WERI-Rb-1 (cell line): ENCODE results near the gene BMP8B.
"Not testable (repeated sequence)": the region's sequence is repeated elsewhere in the genome, so short reads cannot be mapped to it uniquely, and the experiment has no call there.

Experiments
- DNase-seq: peaks from one replicate; pipeline ENCODE4 v3.0.0-alpha.2; 2020
- H3K27ac ChIP-seq: fragments of 250-450 bp; sonication (Bioruptor Pico); 2 replicates; pipeline ENCODE4 v1.5.1; 2020; ENCODE audit warnings: mild to moderate bottlenecking, moderate library complexity
- H3K27me3 ChIP-seq: fragments of 250-450 bp; sonication (Bioruptor Pico); 2 replicates; pipeline ENCODE4 v1.5.1; 2021; ENCODE audit warnings: mild to moderate bottlenecking, low read depth, moderate library complexity; ENCODE audit not compliant: insufficient read depth, severe bottlenecking
- H3K36me3 ChIP-seq: fragments of 250-450 bp; sonication (Bioruptor Pico); 2 replicates; pipeline ENCODE4 v1.5.1; 2020; ENCODE audit warnings: mild to moderate bottlenecking, moderate library complexity
- H3K4me3 ChIP-seq: 2 replicates; pipeline ENCODE4 v1.5.1; 2011; ENCODE audit warnings: low read depth, mild to moderate bottlenecking, control low read depth, low read length
- H3K9me3 ChIP-seq: fragments of 250-450 bp; sonication (Bioruptor Pico); 2 replicates; pipeline ENCODE4 v1.5.1; 2021; ENCODE audit warnings: mild to moderate bottlenecking, moderate library complexity; ENCODE audit not compliant: severe bottlenecking
- CTCF ChIP-seq: IDR thresholded peaks from 2 replicates; pipeline ENCODE4 v1.5.1; 2011; ENCODE audit warnings: low read depth, mild to moderate bottlenecking, control low read depth, inconsistent platforms, low read length

The BMP8B gene

GRCh38 chr1:39782103-39782502 lies 6.6 kb downstream of the BMP8B start:
- Histone ChIP-seq H3K4me3 (no peak overlapping the region), H3K36me3 (no peaks in the 10 kb centered on the region), H3K9me3 (no peaks in the 10 kb centered on the region), H3K27ac (no peak overlapping the region), H3K27me3 (no peaks in the 10 kb centered on the region)
- no peak for DNase-seq
- TF ChIP-seq CTCF = no peak

- DNase-seq = no peak
- Histone ChIP-seq H3K9me3 (no peaks in the 10 kb centered on the region), H3K27me3 (no peaks in the 10 kb centered on the region), H3K27ac (no peak overlapping the region), H3K36me3 (no peaks in the 10 kb centered on the region), H3K4me3 (no peak overlapping the region)
- TF ChIP-seq CTCF = no peak
These were observed 7.3 kb downstream of the BMP8B start for GRCh38 chr1:39781349-39781715.

GRCh38 chr1:39779821-39780220 lies 8.8 kb downstream of the BMP8B start:
- Histone ChIP-seq H3K27me3 (no peaks in the 10 kb centered on the region), H3K9me3 (no peaks in the 10 kb centered on the region), H3K36me3 (no peaks in the 10 kb centered on the region), H3K4me3 (no peak overlapping the region), H3K27ac (no peak overlapping the region)
- TF ChIP-seq CTCF = no peak
- no peak for DNase-seq

- no peak for TF ChIP-seq CTCF
These were observed 9.5 kb downstream of the BMP8B start for GRCh38 chr1:39779137-39779536.

GRCh38 chr1:39778463-39779099 lies 10.1 kb downstream of the BMP8B start:
- not testable (repeated sequence) for H3K27me3 ChIP-seq, DNase-seq, H3K27ac ChIP-seq, H3K9me3 ChIP-seq, H3K36me3 ChIP-seq, H3K4me3 ChIP-seq

More at GRCh38 chr1:39779137-39779536, 9.5 kb downstream of the BMP8B start:
- Histone ChIP-seq H3K36me3 (no peaks in the 10 kb centered on the region), H3K4me3 (no peak overlapping the region), H3K27me3 (no peaks in the 10 kb centered on the region), H3K27ac (no peak overlapping the region), H3K9me3 (no peaks in the 10 kb centered on the region)
- no peak for DNase-seq

- DNase-seq, H3K4me3 ChIP-seq, H3K27ac ChIP-seq, H3K27me3 ChIP-seq, H3K36me3 ChIP-seq, H3K9me3 ChIP-seq: not testable (repeated sequence)
These were observed 10.8 kb downstream of the BMP8B start for GRCh38 chr1:39777896-39778295.

- H3K27me3 ChIP-seq = no peaks in the 10 kb centered on the region
- no peak overlapping the region for H3K4me3 ChIP-seq
- TF ChIP-seq CTCF = no peak
- H3K9me3 ChIP-seq = no peaks in the 10 kb centered on the region
- no peak overlapping the region for H3K27ac ChIP-seq
- H3K36me3 ChIP-seq = no peaks in the 10 kb centered on the region
- DNase-seq = no peak
These were observed 11.4 kb downstream of the BMP8B start for GRCh38 chr1:39777306-39777705.
